GM12875 (cell line): ENCODE results near the gene HOXD10.
A peak's percentile ranks its signal among the peaks of the same experiment; 100 is the strongest.

ENCODE experiments used
- H3K4me3 ChIP-seq: one replicate; pipeline ENCODE4 v1.5.1; 2011; ENCODE audit warnings: low read depth, low read length, control low read depth
- CTCF ChIP-seq: IDR thresholded peaks from 2 replicates; pipeline ENCODE4 v1.5.1; 2011; ENCODE audit warnings: low read depth, mild to moderate bottlenecking, control low read depth, inconsistent platforms, low read length, moderate library complexity, borderline replicate concordance; ENCODE audit not compliant: insufficient read depth

Gene HOXD10

GRCh38 chr2:176123411-176124109, 7.0 kb downstream of the HOXD10 start:
- no peak for TF ChIP-seq CTCF
- H3K4me3 ChIP-seq: no peak overlapping the region

- no peak overlapping the region for H3K4me3 ChIP-seq
These were observed 7.8 kb downstream of the HOXD10 start for GRCh38 chr2:176124110-176124946.

GRCh38 chr2:176124947-176125771, 8.6 kb downstream of the HOXD10 start:
- no peak overlapping the region for H3K4me3 ChIP-seq
- no peak for TF ChIP-seq CTCF

More at GRCh38 chr2:176124110-176124946, 7.8 kb downstream of the HOXD10 start:
- TF ChIP-seq CTCF: no peak

- TF ChIP-seq CTCF: no peak
- no peak overlapping the region for H3K4me3 ChIP-seq
These were observed 9.1 kb downstream of the HOXD10 start for GRCh38 chr2:176125772-176126054.

- no peak overlapping the region for H3K4me3 ChIP-seq
- TF ChIP-seq CTCF: peak; percentile 59; the same call in 1 of the 2 replicates
These were observed 10.6 kb downstream of the HOXD10 start for GRCh38 chr2:176126929-176127773.

GRCh38 chr2:176127774-176128072, 11.1 kb downstream of the HOXD10 start:
- TF ChIP-seq CTCF: no peak
- no peak overlapping the region for H3K4me3 ChIP-seq
